ENCODE results near the gene NME7. TPM values are rescaled to one million over a fixed set of nuclear protein-coding genes. Genes with fewer than 3 reads are reported as not detected.

The NME7 gene
- total RNA-seq, 1 experiment from 2014 or later, result 34.2 TPM

DNA sequence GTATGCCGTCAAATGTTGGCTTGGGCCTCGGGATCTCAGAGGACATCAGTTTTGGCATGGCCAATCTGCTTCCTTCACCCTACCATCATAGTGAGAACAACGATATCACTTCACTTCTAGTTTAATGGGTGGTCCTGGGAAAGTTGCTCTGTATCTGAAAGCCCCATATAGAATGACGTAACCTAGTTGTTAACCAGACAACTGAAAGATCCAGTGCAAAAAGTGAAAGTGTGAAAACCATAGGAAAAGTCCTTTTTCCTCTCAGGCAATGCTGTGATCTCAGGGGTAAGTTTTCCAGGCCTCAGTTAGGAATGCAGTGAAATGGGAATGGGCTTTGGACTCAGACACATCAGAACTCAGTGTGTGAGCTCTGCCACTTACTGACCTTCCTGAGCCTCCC, 279.7 kb downstream of the NME7 start:
- ChIA-PET POLR2A (ENCODE audit: low non-redundant PET) (no interaction called here), CTCF (no interaction called here)

GRCh38 chr1:169086603-169087455, 280.8 kb downstream of the NME7 start:
- Histone ChIP-seq H3K27me3 (replicated peaks; ENCODE audit: insufficient read depth, low read depth, low read length, poor library complexity) (no peaks in the 10 kb centered on the region), H3K4me1 (ENCODE audit: insufficient read depth, low read length, poor library complexity, severe bottlenecking) (no peaks in the 10 kb centered on the region), H3K9me3 (ENCODE audit: low read depth, low read length, poor library complexity, severe bottlenecking) (no peaks in the 10 kb centered on the region), H3K36me3 (ENCODE audit: insufficient read depth, low read length, poor library complexity, severe bottlenecking) (no peaks in the 10 kb centered on the region), H3K27ac (ENCODE audit: low read depth, low read length, poor library complexity, severe bottlenecking) (no peak overlapping the region), H3K4me3 (ENCODE audit: low read depth, low read length, poor library complexity, severe bottlenecking) (no peak overlapping the region)
- ChIA-PET POLR2A (ENCODE audit: low non-redundant PET) (no interaction called here), CTCF (no interaction called here)
- TF ChIP-seq EZH2 (IDR thresholded peaks at IDR 0.05; ENCODE audit: borderline replicate concordance, low read depth, low read length, poor library complexity, severe bottlenecking), result no peak
- TF ChIP-seq, protein P1, sequence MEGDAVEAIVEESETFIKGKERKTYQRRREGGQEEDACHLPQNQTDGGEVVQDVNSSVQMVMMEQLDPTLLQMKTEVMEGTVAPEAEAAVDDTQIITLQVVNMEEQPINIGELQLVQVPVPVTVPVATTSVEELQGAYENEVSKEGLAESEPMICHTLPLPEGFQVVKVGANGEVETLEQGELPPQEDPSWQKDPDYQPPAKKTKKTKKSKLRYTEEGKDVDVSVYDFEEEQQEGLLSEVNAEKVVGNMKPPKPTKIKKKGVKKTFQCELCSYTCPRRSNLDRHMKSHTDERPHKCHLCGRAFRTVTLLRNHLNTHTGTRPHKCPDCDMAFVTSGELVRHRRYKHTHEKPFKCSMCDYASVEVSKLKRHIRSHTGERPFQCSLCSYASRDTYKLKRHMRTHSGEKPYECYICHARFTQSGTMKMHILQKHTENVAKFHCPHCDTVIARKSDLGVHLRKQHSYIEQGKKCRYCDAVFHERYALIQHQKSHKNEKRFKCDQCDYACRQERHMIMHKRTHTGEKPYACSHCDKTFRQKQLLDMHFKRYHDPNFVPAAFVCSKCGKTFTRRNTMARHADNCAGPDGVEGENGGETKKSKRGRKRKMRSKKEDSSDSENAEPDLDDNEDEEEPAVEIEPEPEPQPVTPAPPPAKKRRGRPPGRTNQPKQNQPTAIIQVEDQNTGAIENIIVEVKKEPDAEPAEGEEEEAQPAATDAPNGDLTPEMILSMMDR (conservative IDR thresholded peaks at IDR 0.05; ENCODE audit: low read depth, low read length), result no peak
- BruUV-seq (replicated peaks), result no TSS peak
- DNase-seq (ENCODE audit: low spot score), result no peak
- intact Hi-C loops (cut with micrococcal nuclease; ENCODE audit: unreplicated experiment), result no loop called here

More for the DNA sequence above, 279.7 kb downstream of the NME7 start:
- H3K36me3 ChIP-seq (ENCODE audit: insufficient read depth, low read length, poor library complexity, severe bottlenecking), result no peaks in the 10 kb centered on the region
- TF ChIP-seq, protein P1 (conservative IDR thresholded peaks at IDR 0.05; ENCODE audit: low read depth, low read length), result no peak
- TF ChIP-seq EZH2 (IDR thresholded peaks at IDR 0.05; ENCODE audit: borderline replicate concordance, low read depth, low read length, poor library complexity, severe bottlenecking), result no peak
- intact Hi-C loops (cut with micrococcal nuclease; ENCODE audit: unreplicated experiment), result no loop called here
- H3K4me1 ChIP-seq (ENCODE audit: insufficient read depth, low read length, poor library complexity, severe bottlenecking), result no peaks in the 10 kb centered on the region
- no peaks in the 10 kb centered on the region for H3K27me3 ChIP-seq (replicated peaks; ENCODE audit: insufficient read depth, low read depth, low read length, poor library complexity)
- H3K4me3 ChIP-seq (ENCODE audit: low read depth, low read length, poor library complexity, severe bottlenecking), result no peak overlapping the region
- no TSS peak for BruUV-seq (replicated peaks)
- H3K9me3 ChIP-seq (ENCODE audit: low read depth, low read length, poor library complexity, severe bottlenecking), result no peaks in the 10 kb centered on the region
- DNase-seq (ENCODE audit: low spot score), result no peak
- H3K27ac ChIP-seq (ENCODE audit: low read depth, low read length, poor library complexity, severe bottlenecking), result no peak overlapping the region

DNA sequence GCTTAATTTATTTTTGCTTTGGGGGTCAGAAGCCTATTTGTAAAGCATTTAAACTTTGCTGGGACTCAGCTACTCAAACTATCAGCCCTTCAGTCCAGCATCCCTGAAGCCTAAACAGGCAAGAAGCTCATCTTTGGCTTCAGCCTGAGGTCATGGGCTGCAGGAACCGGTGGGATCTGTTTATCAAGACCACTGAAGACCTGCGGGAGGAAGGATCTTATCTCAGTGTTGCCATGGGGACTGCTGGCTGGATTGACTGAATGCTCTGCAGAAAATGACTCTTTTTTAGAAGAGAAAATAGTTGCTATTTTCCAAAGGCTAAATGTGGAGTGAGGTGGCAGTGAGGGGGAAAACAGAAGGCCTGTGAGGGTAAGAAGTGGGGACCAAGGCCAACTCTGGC, 281.7 kb downstream of the NME7 start:
- Histone ChIP-seq H3K27me3 (replicated peaks; ENCODE audit: insufficient read depth, low read depth, low read length, poor library complexity) (no peaks in the 10 kb centered on the region), H3K9me3 (ENCODE audit: low read depth, low read length, poor library complexity, severe bottlenecking) (no peaks in the 10 kb centered on the region), H3K4me3 (ENCODE audit: low read depth, low read length, poor library complexity, severe bottlenecking) (no peak overlapping the region), H3K4me1 (ENCODE audit: insufficient read depth, low read length, poor library complexity, severe bottlenecking) (no peaks in the 10 kb centered on the region), H3K27ac (ENCODE audit: low read depth, low read length, poor library complexity, severe bottlenecking) (no peak overlapping the region), H3K36me3 (ENCODE audit: insufficient read depth, low read length, poor library complexity, severe bottlenecking) (no peaks in the 10 kb centered on the region)
- ChIA-PET CTCF (no interaction called here), POLR2A (ENCODE audit: low non-redundant PET) (no interaction called here)
- TF ChIP-seq EZH2 (IDR thresholded peaks at IDR 0.05; ENCODE audit: borderline replicate concordance, low read depth, low read length, poor library complexity, severe bottlenecking), result no peak
- TF ChIP-seq, protein P1 (conservative IDR thresholded peaks at IDR 0.05; ENCODE audit: low read depth, low read length), result no peak
- intact Hi-C loops (cut with micrococcal nuclease; ENCODE audit: unreplicated experiment), result no loop called here
- DNase-seq (ENCODE audit: low spot score), result no peak
- BruUV-seq (replicated peaks), result no TSS peak

Other genes with a start within 250 kb of the NME7 start
- 20.3 and 22.5 TPM in 2 replicates for gene BLZF1, start 398 bp upstream of the NME7 start, total RNA-seq (2021)
- gene CCDC181, start 59.7 kb upstream of the NME7 start, total RNA-seq (2021), result 5.7 and 6.7 TPM in 2 replicates
- 9.9 TPM in 2 replicates for gene SLC19A2, start 118.1 kb upstream of the NME7 start, total RNA-seq (2021)
- not detected in 2 replicates for gene F5, start 218.7 kb upstream of the NME7 start, total RNA-seq (2021)

Data from A673 (cell line).